ENCODE data around the gene NLGN1.
"Not testable (repeated sequence)": the region's sequence is repeated elsewhere in the genome, so short reads cannot be mapped to it uniquely, and the experiment has no call there.

Gene NLGN1

DNA sequence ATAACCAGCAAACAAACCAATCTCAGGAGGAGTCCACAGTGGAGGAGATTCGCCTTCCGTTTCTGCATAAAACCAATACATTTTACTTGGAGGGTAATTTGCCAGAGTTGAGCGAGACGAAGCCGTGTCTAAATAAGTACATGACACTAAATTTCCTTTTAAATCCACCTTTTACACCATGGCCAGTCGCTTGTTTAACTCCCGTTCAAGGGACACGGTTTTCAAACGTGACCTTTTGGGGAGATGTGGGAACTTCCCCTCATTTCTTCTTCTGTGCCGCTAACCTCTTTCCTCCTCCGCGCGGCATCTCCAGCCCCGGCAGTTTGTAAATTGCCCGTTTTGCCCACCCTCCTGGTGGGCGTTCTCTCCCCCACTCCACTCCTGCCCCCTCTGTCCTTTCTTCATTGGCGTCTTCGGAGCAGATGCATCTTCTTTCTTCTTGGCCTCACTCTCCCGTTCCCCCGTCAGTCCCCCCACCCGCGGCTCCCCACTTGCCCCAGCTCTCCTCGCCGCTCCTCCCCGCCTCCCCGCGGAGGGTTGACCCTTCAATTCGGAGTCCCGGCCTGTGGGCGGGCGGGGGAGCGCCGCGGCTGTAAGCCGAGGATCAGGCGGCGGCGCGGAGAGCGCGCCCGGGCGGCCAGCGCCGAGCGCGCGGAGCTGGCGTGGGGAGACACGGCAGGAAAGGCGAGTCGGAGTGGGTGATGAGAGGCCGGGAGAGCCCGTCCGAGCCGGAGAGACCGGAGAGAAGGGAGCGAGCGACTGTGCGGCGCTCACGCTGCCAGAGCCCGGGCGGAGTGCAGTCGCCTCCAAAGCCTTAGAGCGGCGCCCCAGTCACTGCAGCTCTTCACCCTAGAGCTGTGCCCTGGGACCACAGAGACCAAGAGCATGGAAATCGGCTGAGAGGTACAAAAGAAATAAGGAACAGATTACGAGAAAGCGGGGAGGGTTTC is at the start of gene NLGN1:
TSS of gene NLGN1 (plus strand) at position 584 of the 950 bp plus-strand sequence.
- DNase-seq (ENCODE audit: low read depth): no peak

DNA sequence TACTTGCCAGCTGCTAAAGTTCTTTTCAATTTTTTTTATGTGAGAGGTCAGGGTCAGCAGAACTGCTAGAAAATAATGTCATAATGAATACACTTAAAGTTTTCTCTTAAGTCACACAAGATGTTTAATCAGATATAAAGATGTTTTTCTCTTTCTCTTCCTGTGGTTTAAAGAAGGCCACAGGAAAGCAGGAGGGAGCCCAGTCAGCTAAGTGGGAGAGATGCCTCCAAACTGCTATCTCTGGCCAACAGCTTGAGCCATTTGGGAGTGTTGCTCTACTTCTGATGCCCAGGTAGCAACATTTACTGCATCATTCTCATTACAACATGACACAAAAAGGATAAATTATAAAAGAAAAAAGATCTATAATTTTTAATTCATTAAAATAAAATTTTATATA is 45.7 kb upstream of the NLGN1 start:
- DNase-seq (ENCODE audit: low read depth): no peak

DNA sequence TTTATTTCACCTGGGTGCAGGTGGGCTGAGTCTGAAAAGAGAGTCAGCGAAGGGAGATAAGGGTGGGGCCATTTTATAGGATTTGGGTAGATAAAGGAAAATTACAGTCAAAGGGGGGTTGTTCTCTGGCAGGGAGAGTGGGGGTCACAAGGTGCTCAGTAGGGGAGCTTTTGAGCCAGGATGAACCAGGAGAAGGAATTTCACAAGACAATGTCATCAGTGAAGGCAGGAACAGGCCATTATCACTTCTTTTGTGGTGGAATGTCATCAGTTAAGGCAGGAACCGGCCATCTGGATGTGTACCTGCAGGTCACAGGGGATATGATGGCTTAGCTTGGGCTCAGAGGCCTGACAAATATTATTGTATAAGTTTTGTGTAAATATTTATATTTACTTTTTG is 44.4 kb upstream of the NLGN1 start:
- not testable (repeated sequence) for DNase-seq (ENCODE audit: low read depth)

DNA sequence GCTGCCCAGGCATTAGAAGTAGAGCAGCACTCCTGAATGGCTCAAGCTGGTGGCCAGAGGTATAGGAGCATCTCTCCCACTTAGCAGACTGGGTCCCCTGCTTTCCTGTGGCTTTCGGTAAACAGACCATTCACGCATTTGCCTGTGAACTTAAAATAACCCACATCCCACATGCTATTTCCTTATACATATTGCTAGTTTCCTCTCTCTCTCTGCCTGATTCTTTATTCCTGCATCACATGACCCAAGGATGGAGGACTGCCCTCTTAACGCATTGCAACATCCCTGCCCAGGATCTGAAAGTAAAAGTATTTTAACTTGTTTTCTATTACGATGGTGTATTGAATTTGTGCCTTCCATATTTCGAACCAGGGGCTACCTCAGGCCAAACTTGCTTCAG is 43.4 kb upstream of the NLGN1 start:
- no peak for DNase-seq (ENCODE audit: low read depth)

DNA sequence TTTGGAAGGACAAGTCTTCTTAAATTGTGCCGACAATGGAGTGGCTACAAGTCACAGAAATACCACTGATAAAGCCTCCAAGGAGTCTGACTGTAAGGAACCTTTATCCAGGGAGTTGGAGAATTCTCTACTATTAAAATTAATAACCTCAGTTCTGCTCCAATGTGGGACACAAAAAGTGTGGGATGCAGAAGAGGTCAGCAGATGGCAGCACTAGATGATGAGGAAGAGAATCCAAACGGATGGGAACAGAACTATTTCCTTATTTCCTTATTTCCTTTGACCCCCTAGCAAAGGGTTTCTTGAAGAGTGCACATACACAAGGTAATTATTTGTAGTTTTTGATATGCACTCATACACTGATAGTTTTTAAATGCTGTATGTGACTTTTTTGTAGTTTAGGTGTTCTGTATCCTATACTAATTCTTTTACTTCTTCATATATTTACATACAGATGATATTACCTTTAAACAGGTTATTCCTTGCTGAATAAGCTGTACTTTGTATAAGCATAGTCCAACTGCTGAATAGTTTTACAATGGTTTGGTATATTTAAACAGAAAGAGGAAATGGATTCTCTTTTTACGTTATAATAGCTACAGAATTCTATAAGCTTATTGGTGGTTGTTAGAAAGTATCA is 25.6 kb upstream of the NLGN1 start:
- DNase-seq (ENCODE audit: low read depth): no peak

DNA sequence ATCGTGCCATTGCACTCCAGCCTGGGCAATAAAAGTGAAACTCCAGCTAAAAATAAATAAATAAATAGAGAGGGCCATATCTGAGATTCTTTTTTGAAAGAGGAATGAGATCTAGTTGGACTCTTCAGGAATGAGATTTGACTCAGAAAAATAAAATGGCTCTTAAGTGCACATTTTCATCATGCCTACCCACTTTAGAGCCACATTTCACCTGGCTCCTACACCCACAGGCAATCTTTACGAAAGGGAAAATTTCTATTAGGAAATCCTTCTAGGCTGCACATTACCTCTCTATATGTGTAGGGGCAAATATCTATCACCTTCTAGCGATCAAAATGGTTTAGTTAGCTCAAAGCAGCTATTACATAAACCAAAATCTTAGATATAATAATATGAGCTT is 16.9 kb upstream of the NLGN1 start:
- no peak for DNase-seq (ENCODE audit: low read depth)

DNA sequence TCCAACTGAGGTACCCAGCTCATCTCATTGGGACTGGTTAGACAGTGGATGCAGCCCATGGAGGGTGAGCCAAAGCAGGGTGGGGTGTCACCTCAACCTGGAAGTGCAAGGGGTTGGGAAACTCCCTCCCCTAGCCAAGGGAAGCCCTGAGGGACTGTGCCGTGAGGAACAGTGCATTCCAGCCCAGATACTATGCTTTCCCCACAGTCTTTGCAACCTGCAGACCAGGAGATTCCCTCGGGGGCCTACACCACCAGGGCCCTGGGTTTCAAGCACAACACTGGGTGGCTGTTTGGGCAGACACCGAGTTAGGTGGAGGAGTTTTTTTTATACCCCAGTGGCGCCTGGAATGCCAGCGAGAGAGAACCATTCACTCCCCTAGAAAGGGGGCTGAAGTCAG is 15.6 kb upstream of the NLGN1 start:
- not testable (repeated sequence) for DNase-seq (ENCODE audit: low read depth)

DNA sequence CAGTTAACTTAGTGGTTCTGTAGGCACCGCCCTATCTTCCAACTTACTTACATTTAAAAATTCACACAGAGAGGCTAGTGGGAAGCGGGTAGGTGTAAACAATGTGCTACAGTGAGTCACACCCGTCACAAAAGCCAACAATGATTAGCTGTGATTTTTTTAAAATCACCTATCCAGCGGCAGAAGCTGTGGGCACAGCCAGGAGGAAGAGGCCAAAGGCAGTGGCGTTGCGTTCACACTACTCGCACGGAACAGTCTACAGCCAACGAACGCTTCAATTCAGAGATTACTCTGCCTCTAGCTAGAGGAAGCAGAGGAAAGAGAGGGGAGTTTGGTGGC is 2.5 kb upstream of the NLGN1 start:
- DNase-seq (ENCODE audit: low read depth): no peak

DNA sequence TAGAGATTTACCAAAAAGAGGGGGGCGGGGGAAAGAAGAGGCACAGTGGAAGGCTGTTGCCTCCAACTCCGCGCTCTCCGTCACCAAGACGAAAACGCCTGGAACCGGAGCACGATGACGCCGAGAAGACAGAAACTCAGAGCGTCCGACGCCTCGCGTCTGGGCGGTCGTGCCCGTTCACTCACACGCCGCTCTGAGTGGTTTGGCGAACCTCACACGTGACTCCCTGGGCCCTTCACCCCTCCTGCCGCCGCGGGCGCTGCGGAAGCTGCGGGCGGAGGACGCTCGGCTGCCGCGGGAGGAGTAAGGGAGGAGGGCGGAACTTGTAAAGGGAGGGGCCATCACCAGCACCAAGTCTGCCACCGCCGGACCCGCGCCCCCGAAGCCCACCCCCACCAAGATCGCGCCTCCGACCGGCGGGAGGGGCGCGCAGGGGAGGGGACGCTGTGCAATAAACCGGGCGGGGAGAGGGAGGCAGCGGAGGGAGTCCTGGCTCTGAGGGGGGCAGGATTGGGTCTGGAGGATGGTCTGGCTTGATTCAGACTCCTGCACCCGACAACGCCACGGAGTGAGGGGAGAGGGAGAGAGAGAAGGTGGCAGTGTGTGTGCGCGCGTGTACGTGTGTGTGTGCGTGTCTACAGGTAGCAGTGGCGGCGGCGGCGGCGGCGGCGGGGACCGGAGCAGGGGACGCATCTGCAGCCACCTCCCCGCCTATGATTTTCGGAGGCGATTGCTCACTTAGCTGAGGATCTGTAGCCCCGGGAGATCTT is 1.9 kb upstream of the NLGN1 start:
- DNase-seq (ENCODE audit: low read depth): peak; percentile 42

DNA sequence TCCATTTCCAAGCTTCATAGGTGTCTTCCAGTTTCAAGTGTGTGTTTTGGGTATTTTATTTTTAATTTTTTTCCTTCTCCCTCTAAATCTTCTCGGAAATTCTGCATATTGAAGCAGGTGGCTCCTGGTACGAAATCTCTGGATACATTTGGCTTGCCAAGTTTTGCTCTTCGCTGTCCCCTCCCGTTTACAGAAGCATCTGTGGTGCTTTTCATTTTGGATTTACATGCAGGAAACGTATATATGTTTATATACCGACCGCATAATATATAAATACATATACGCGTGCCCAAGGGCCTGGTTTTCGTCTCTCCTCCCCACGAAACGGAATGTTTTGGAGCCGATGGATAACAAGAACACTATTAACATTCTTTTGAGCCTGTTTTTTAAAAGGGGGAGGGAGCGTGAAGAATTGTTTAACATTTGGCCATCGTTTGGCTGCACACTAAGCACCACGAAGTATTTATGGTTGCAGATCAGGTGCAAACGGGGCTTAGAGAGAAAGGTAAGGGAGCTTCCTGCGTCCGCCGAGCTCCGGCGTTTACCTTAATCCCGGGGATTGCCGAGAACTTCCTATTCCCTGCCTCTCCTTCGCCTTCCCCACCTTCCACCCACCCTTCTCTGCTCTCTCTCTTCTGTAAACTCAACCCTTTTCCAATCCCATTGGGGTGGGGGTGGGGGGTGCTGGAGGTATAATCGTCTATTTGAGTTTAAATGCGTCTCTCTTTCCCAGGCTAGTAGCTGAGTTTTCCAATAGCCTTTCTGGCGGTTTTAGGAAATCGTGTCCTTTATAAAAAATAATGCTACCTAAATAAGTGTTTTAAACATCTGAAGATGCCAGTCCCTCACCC is 1.1 kb upstream of the NLGN1 start:
- no peak for DNase-seq (ENCODE audit: low read depth)

DNA sequence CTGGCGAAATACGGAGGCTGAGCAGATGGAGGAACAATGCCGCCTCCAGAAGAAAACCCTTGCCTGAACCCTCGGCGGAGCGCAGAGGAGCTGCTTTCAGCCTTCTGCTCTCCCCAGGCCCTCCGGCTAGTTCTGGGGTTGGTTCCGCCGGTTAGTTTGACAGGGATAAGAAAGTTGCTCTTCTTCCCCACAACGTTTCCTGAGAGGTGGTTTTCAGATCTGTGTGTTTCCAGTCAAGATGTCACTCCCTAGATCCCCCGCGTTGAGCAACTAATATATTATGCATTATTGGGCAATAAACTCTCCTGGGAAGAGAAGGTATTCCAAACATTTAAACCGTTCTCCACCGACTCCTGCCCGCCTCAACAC is 551 bp downstream of the NLGN1 start:
- no peak for DNase-seq (ENCODE audit: low read depth)

DNA sequence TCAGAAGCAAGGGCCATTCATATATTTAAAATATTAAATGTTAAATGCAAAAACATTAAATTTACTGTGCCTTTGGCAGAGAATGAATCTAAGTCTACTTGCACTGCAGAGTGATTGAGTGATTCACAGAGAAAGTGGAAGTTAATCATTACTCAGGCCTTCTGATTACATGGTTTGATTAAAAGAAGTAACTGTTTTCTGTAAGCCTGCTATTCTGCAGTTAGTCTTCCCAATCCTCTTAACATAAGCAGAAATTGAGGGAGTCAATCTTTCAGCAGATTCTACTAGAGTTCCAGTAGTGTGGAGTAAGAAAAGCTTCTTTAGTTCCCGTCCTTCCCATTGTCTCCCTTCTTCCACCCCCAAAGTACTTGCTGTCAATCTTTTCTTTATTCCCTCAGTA is 1.5 kb downstream of the NLGN1 start:
- no peak for DNase-seq (ENCODE audit: low read depth)

DNA sequence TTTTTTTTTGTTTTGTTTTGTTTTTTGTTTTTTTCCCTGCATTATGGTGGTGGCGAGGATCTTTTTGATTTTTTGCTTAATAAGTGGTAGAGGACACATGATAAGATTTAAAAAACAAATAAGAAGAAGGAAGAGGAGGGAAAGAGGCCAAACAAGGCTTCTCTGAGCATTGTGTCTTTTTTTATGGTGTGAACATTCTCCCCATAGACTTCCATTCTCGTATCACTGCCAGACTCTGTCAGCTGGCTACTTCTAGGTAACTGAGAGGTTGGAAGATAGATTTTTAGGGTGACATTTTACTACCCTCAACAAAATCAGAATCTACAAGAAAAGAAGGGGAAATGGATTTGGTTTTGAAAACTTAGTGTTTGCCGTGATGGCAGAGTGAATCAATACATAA is 3.8 kb downstream of the NLGN1 start:
- DNase-seq (ENCODE audit: low read depth): no peak

DNA sequence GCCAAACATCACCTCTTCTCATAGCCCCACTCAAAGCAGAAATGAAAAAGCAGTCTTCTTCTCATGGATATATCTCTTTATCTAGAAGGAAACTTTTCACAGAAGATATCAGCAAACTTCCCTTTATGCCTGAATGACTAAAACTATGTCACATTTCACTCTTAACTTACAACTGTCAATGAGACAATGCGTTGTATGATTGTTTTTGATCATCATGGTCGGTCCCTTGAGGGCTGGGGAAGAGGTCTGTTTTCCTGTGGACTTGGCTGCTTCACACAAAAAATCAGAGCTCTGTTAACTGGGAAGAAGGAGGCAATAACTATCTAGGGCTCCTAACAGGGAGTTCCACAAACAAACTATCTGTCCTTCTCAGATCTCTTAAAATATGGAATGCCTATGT is 5.1 kb downstream of the NLGN1 start:
- no peak for DNase-seq (ENCODE audit: low read depth)

DNA sequence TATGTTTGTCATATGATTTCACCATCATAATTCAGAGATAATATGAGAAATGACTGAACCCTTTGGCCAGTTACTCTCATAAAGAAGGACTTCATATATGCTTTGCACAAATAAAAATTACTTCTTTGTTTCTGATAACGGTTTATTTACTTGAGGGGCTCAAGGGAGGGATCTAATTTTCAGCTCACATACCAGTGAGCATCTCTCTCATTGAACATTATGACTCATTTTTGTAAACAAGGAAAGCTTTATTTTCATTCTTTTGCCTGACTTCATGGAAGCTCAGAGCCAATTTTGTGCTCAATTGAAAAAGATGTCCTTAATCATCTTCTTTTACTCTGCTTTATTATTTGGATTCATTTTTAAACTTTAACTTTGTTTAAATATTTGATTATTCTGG is 5.8 kb downstream of the NLGN1 start:
- DNase-seq (ENCODE audit: low read depth): no peak

DNA sequence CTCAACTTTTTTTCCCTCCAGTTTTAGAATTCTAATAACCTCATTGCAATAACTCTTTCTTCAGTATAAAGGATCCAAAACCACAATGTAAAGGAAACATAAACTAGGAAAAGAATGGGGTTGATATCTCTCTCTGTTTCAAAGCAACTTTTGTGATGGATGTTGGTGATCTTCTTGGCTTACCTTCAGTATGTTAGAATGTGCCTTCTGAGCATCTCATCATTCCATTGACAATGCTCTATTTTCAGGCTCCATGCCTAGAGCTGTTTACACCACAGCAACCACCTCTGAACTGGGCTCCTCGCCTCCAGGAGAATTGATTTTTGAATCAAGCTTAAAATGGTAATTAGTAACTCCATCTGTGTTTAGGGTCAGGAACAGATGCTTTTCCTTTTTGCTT is 6.6 kb downstream of the NLGN1 start:
- DNase-seq (ENCODE audit: low read depth): no peak

DNA sequence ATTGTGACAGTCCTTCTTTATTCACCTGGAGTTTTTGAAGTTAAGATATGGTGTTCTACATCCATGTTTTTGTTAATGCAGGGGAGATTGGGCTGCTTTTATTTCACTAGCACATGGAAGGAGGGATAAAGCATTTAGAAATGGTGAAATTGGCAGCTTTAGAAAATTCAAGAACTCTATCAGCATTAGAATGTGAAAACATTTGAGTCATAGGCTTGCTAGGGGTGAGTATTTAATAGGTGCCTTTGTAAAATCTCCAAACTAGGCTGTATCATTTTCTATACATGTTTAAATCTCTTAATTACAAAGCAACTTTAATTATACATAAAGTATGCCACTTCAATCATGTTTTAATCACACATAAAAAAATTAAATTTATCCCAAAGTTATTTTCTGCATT is 12.9 kb downstream of the NLGN1 start:
- DNase-seq (ENCODE audit: low read depth): no peak

DNA sequence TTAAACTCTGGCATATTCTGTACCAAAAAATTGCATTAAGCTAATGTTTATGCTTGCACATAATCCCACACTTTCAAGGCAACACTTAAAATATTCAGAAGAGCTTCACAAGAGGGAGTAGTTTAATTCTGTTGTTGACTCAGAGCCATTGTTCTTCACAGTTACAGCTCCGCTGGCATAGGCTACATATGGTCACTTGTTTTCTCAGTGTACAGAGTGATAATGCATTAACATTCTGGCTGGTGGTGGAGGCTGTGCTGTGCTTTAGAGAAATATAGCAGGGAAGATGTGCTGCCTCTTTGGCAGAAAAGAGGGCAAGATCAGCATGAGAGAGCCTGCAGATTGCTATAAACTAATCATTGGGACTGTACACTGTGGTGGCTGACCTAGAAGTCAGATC is 13.3 kb downstream of the NLGN1 start:
- DNase-seq (ENCODE audit: low read depth): no peak

DNA sequence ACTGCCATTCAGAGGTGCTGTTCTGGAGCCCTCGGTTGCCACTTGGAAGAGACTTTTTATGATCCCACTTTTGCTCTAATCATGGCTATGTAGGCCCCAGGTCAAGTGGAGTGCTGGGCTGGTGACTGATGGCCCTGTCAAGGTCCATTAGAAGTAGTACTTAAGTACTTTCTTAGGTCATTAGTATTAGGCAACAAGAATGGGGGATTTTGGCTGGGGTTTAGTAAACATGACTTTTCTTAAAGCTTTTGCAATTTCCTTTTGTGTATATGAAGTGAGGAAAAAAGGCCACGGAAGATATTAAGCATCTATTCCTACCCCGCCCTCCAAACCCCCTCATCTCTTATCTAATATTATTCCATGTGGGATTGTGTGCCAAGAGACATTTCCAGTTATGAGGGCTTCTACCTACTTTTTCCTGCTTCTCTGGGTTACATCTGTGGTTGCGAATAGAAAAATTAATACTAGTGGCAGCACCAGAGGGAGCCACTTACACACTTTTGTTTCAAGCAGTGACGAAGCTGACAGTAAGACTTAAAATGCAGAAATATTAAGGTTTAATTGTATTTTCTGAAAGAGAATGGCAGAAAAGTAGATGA is 13.9 kb downstream of the NLGN1 start:
- DNase-seq (ENCODE audit: low read depth): no peak

DNA sequence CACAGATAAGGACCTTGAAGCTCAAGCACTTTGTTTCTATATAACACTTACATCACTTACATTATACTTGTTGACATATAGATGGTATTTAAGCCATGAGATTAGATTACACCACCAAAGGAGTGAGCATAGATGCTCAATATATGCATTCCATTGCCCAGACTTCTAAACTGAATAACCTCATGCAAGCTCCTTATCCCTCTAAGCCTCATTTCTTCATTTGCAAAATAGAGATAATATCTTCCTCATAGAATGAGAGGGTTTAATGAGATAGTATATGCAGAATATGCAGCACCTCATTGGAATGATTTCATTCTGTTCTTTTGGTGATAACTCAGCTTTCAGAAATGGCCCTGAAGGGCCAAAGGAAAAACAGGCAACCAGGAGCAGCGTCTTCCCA is 18.5 kb downstream of the NLGN1 start:
- DNase-seq (ENCODE audit: low read depth): no peak

DNA sequence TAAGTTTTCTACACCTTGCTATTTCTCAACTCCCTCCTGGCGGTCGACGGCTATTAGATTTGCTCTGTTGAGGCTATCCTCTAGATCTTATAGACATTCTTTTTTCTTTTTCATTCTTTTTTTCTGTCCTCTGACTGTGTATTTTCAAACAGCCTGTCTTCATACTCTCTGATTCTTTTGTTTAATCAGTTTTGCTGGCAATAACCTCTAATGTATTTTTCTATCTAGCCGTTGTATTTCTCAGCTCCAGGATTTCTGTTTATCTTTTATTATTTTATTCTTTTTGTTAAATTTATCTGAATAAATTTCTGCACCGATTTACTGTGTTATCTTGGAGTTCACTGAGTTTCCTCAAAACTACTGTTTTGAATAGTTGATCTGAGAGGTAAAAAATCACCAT is 31.5 kb downstream of the NLGN1 start:
- no peak for DNase-seq (ENCODE audit: low read depth)

DNA sequence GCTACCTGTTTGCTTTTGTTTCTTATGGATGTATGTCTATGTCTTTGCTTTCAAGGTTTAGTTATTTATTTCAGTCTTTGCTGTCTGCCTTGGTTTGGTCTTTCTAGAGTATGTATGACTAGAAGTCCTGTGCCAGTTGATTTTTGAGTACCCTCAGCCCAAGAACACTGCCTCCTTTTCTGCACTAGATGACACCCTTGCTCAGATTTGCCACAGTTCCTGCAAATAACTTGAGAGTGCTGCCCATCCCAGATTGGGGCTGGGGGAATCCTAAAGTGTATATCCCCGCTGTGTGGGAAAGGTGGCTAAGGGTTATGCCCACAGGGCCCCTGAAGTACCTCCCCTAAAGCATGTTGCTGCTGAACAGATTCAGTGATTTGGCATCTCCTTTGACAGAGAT is 32.0 kb downstream of the NLGN1 start:
- no peak for DNase-seq (ENCODE audit: low read depth)
